ENCODE data around the gene ANKRD2. TPM values are rescaled to one million over a fixed set of nuclear protein-coding genes. Genes with fewer than 3 reads are reported as not detected.
"Not testable (repeated sequence)": the region's sequence is repeated elsewhere in the genome, so short reads cannot be mapped to it uniquely, and the experiment has no call there.

Gene ANKRD2
- polyA plus RNA-seq, 1 donor = 0.13 TPM

DNA sequence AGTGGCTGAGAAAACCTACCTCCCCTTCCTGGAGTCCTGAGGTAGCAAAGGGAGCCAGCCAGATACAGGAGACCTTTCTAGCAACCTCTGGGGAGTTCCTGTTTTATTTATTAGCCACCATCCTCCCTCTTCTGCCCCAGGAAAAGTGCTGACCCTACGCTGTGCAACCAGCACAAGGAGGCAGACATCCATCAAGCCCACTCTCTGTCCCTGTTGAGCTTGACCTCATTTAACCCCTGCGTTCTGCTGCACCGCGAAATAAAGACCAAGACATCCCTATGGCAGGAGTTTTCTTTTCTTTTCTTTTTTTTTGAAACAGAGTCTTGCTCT lies 25.3 kb upstream of the ANKRD2 start:
- H3K4me3 ChIP-seq (ENCODE audit: low read length) = no peak overlapping the region
- H3K36me3 ChIP-seq (ENCODE audit: control insufficient read depth, insufficient read depth, low read length) = no peaks in the 10 kb centered on the region
- H3K27ac ChIP-seq (ENCODE audit: low read length) = no peak overlapping the region
- no peaks in the 10 kb centered on the region for H3K27me3 ChIP-seq (ENCODE audit: control insufficient read depth, insufficient read depth, low read length)
- H3K9me3 ChIP-seq (ENCODE audit: control insufficient read depth, low read depth, low read length) = no peaks in the 10 kb centered on the region
- H3K4me1 ChIP-seq (ENCODE audit: control insufficient read depth, insufficient read depth, low read length) = peaks cover 3% of the 10 kb centered on the region
- no peak for DNase-seq
- WGBS (ENCODE audit: insufficient coverage, low lambda C conversion rate) = no CpG with 5 or more reads among the region's 4 CpGs

DNA sequence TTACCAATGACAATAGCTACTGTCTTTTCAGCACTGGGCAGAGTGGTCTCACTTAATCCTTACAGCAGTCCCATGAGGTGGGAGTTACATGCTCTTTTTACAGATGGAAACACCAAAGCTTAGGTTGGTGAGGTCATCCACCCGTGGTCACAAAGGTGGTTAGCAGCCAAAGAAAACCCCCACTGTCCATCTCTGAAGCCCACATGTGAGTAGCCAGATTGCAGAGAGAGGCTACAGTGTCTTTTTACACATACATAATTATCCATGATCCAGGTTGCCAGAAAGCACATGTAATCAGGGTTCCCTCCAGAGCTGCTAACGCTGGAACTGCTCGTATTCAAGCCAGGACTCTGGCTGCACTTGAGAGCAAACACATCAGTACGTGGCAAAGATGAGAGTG lies 24.6 kb upstream of the ANKRD2 start:
- H3K4me3 ChIP-seq (ENCODE audit: low read length) = no peak overlapping the region
- no peak for DNase-seq
- WGBS (ENCODE audit: insufficient coverage, low lambda C conversion rate) = 67% methylated on average over 1 of the region's 4 CpGs
- H3K27ac ChIP-seq (ENCODE audit: low read length) = no peak overlapping the region
- H3K9me3 ChIP-seq (ENCODE audit: control insufficient read depth, low read depth, low read length) = no peaks in the 10 kb centered on the region
- H3K4me1 ChIP-seq (ENCODE audit: control insufficient read depth, insufficient read depth, low read length) = peaks cover 3% of the 10 kb centered on the region
- H3K36me3 ChIP-seq (ENCODE audit: control insufficient read depth, insufficient read depth, low read length) = no peaks in the 10 kb centered on the region
- H3K27me3 ChIP-seq (ENCODE audit: control insufficient read depth, insufficient read depth, low read length) = no peaks in the 10 kb centered on the region

DNA sequence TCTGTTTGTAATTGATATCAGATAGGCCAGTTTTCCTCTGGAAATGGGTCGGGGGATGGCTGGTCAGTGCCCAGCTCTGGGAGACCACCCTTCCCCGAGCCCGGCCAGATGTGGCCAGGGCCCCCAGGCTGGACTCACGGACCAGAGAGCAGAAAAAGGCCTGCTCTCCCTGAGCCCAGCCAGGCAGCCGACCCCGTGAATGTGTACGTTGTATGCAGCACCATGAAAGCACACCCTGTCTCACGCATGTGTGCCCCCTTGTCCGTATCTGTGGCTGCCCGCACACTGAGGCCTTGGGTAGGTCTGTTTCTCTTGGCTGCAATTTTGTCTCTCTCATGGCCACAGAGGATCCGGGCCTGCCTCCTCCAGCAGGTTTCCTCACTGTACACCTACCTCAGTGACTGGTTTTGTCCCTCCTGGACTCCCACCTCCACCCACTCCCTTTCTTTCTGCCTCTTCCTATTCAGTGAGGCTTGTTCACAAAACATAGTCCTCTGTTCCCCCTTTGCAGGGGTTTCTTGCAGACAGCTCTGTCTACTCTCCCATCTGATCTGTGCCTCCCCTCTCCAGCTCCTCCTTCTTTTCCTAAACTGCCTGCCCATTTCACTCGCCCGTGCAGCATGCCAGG lies 23.6 kb upstream of the ANKRD2 start:
- Histone ChIP-seq H3K36me3 (ENCODE audit: control insufficient read depth, insufficient read depth, low read length) (no peaks in the 10 kb centered on the region), H3K4me3 (ENCODE audit: low read length) (no peak overlapping the region), H3K4me1 (ENCODE audit: control insufficient read depth, insufficient read depth, low read length) (peaks cover 3% of the 10 kb centered on the region), H3K27ac (ENCODE audit: low read length) (no peak overlapping the region), H3K9me3 (ENCODE audit: control insufficient read depth, low read depth, low read length) (no peaks in the 10 kb centered on the region), H3K27me3 (ENCODE audit: control insufficient read depth, insufficient read depth, low read length) (no peaks in the 10 kb centered on the region)
- DNase-seq = no peak
- 70% methylated on average over 2 of the region's 13 CpGs for WGBS (ENCODE audit: insufficient coverage, low lambda C conversion rate)

DNA sequence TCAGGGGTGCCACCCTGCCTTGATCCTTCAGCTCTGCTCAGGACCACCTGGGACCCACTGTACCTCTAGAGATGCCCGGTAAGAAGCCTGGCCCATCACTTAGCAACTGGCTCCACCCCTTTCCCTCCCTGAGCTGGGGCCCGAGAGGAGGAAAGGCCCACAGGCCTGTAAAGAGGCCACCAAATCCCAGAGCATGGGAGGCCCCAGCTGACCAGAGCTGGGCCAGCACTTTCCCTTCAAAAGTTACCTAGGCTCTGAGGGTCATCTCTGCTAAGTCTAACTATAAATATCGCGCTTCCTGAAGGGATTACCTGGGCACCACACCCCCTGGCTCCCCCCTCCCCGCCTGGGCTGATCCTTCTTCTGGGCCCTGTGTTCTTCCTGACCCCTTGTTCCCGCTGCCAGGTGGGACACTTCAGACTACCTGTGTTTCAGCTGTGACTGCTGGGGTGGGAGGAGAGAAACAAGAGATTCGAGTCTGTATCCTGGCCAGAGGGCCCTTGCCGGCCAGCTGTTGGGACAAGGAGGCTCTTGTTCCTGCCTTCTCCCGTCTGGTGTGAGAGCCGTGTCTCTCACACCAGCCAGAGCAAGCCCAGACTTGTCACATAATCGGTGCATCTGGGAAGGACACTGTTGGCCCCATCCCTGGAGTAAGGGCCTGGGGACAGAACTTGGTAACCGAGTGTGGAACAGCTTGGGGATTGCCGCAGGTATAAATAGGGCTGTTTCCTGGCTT lies 22.8 kb upstream of the ANKRD2 start:
- Histone ChIP-seq H3K9me3 (ENCODE audit: control insufficient read depth, low read depth, low read length) (no peaks in the 10 kb centered on the region), H3K27ac (ENCODE audit: low read length) (no peak overlapping the region), H3K36me3 (ENCODE audit: control insufficient read depth, insufficient read depth, low read length) (no peaks in the 10 kb centered on the region), H3K27me3 (ENCODE audit: control insufficient read depth, insufficient read depth, low read length) (no peaks in the 10 kb centered on the region), H3K4me3 (ENCODE audit: low read length) (no peak overlapping the region), H3K4me1 (ENCODE audit: control insufficient read depth, insufficient read depth, low read length) (peaks cover 3% of the 10 kb centered on the region)
- no CpG with 5 or more reads among the region's 13 CpGs for WGBS (ENCODE audit: insufficient coverage, low lambda C conversion rate)
- DNase-seq = no peak

DNA sequence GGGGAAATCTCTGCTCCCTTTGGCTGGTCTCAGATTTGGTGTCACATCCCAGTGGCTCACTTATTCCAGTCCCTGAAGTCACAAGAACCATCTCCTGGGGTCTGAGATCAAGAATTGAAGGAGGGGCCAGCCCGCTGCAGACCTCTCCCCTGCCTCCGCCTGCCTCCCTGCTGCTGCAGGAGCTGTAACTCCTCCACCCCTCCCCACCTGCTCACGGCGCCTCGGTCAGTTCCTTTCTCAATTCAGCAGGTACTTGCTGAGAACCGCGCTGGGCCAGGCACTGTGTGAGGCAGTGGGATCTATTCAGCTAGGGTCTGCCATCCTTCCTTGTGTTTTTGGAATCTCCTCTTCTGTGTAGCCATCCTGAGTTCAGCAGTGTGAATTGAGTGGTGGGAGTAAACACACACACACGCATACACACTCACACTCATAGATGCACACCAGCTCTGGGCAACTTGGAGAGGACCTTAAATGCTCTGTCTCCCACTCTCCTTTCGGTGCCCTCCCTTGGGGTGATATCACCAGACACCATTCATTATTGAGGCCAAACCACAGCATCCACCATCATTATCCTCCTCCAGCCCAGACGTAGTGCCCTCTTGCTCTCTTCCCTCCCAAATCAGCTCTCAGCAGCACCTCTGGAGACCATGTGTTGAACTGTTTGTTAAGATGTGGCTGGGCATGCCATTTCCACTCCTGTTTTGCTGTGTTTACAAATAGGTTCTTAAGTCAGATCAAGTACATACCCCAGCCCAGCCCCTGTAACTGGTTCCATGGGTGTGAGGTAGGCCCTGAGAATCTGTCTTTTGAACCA lies 22.0 kb upstream of the ANKRD2 start:
- Histone ChIP-seq H3K4me3 (ENCODE audit: low read length) (no peak overlapping the region), H3K9me3 (ENCODE audit: control insufficient read depth, low read depth, low read length) (peaks cover under 1% of the 10 kb centered on the region), H3K36me3 (ENCODE audit: control insufficient read depth, insufficient read depth, low read length) (no peaks in the 10 kb centered on the region), H3K27ac (ENCODE audit: low read length) (no peak overlapping the region), H3K27me3 (ENCODE audit: control insufficient read depth, insufficient read depth, low read length) (no peaks in the 10 kb centered on the region), H3K4me1 (ENCODE audit: control insufficient read depth, insufficient read depth, low read length) (peaks cover 3% of the 10 kb centered on the region)
- no peak for DNase-seq
- WGBS (ENCODE audit: insufficient coverage, low lambda C conversion rate) = no CpG with 5 or more reads among the region's 10 CpGs

DNA sequence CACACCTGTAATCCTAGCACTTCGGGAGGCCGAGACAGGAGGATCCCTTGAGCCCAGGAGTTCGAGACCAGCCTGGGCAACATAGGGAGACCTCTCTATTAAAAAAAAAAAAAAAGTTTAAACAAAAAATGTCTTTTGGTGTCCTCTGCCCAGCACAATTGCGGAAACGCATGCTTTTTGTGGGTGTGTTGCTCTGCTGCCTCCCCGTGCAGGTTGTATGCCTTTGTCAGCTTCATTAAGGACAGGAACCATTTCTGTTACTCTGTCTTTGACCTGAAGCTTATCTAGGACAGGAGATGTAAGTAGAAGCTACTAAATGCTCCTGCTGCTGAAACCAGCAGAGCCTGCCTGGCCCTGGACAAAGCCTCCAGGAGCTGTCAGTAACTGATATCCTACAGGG lies 21.3 kb upstream of the ANKRD2 start:
- no peak overlapping the region for H3K27ac ChIP-seq (ENCODE audit: low read length)
- DNase-seq = no peak
- H3K9me3 ChIP-seq (ENCODE audit: control insufficient read depth, low read depth, low read length) = peaks cover 3% of the 10 kb centered on the region
- no peaks in the 10 kb centered on the region for H3K36me3 ChIP-seq (ENCODE audit: control insufficient read depth, insufficient read depth, low read length)
- WGBS (ENCODE audit: insufficient coverage, low lambda C conversion rate) = no CpG with 5 or more reads among the region's 6 CpGs
- H3K4me1 ChIP-seq (ENCODE audit: control insufficient read depth, insufficient read depth, low read length) = peaks cover 3% of the 10 kb centered on the region
- H3K4me3 ChIP-seq (ENCODE audit: low read length) = no peak overlapping the region
- no peaks in the 10 kb centered on the region for H3K27me3 ChIP-seq (ENCODE audit: control insufficient read depth, insufficient read depth, low read length)

DNA sequence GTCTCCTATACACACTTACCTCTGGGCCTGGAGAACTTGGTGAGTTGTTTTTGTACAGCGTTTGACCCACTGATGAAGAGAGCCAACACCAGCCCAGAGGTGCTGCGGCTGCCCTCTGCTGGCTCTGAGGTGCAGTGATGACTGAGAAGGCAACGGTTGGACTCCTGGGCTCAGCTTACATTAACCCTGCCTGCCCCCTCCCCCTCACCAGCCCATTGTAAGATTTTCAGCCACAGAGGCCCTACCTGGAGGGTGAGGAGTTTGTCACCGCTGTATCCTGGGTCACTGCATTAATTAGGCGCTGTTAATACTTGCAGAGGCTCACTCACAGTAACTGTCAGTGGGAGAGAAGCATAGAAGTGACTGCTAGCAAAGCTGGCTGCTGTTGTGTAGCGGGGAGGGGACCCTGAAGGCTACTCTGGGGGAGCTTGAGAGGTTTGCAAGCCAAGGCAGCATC lies 19.0 kb upstream of the ANKRD2 start:
- peaks cover 3% of the 10 kb centered on the region for H3K9me3 ChIP-seq (ENCODE audit: control insufficient read depth, low read depth, low read length)
- H3K27me3 ChIP-seq (ENCODE audit: control insufficient read depth, insufficient read depth, low read length) = no peaks in the 10 kb centered on the region
- H3K27ac ChIP-seq (ENCODE audit: low read length) = no peak overlapping the region
- no peaks in the 10 kb centered on the region for H3K36me3 ChIP-seq (ENCODE audit: control insufficient read depth, insufficient read depth, low read length)
- peaks cover 3% of the 10 kb centered on the region for H3K4me1 ChIP-seq (ENCODE audit: control insufficient read depth, insufficient read depth, low read length)
- WGBS (ENCODE audit: insufficient coverage, low lambda C conversion rate) = no CpG with 5 or more reads among the region's 6 CpGs
- peak; percentile 22 to 32 for DNase-seq
- H3K4me3 ChIP-seq (ENCODE audit: low read length) = no peak overlapping the region

DNA sequence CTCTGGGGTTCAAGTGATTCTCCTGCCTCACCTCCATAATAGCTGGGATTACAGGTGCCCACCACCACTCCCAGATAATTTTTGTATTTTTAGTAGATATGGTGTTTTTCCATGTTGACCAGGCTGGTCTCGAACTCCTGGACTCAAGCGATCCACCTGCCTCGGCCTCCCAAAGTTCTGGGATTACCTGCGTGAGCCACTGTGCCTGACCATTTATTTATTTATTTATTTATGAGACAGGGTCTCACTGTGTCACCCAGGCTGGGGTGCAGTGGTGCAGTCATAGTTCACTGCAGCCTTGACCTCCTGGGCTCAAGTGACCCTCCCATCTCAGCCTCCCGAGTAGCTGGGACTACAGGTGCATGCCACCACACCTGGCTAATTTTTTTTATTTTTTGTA lies 18.2 kb upstream of the ANKRD2 start:
- not testable (repeated sequence) for H3K4me1 ChIP-seq (ENCODE audit: control insufficient read depth, insufficient read depth, low read length); H3K36me3 ChIP-seq (ENCODE audit: control insufficient read depth, insufficient read depth, low read length); H3K27ac ChIP-seq (ENCODE audit: low read length); DNase-seq; H3K27me3 ChIP-seq (ENCODE audit: control insufficient read depth, insufficient read depth, low read length); H3K9me3 ChIP-seq (ENCODE audit: control insufficient read depth, low read depth, low read length); H3K4me3 ChIP-seq (ENCODE audit: low read length)
- no CpG with 5 or more reads among the region's 5 CpGs for WGBS (ENCODE audit: insufficient coverage, low lambda C conversion rate)

DNA sequence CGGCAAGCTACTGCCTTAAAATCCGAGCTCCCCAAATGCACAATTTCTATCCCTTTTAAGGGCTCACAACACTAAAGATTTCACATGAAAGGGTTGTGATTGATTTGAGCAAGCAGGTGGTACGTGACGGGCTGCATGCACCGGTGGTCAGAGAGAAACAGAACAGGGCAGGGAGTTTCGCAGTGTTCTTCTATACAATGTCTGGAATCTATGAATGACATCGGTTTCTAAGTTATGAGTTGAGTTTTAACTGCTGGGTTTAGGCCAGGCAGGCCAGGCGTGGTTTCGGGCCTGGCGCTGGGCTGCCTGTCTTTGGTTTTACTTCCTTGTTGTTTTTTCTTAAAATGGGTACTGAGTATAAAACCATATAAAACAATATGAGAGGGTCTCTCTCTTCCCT lies 17.0 kb upstream of the ANKRD2 start:
- H3K9me3 ChIP-seq (ENCODE audit: control insufficient read depth, low read depth, low read length); H3K36me3 ChIP-seq (ENCODE audit: control insufficient read depth, insufficient read depth, low read length); H3K4me1 ChIP-seq (ENCODE audit: control insufficient read depth, insufficient read depth, low read length); H3K4me3 ChIP-seq (ENCODE audit: low read length); DNase-seq; H3K27me3 ChIP-seq (ENCODE audit: control insufficient read depth, insufficient read depth, low read length); H3K27ac ChIP-seq (ENCODE audit: low read length): not testable (repeated sequence)
- WGBS (ENCODE audit: insufficient coverage, low lambda C conversion rate) = no CpG with 5 or more reads among the region's 10 CpGs

DNA sequence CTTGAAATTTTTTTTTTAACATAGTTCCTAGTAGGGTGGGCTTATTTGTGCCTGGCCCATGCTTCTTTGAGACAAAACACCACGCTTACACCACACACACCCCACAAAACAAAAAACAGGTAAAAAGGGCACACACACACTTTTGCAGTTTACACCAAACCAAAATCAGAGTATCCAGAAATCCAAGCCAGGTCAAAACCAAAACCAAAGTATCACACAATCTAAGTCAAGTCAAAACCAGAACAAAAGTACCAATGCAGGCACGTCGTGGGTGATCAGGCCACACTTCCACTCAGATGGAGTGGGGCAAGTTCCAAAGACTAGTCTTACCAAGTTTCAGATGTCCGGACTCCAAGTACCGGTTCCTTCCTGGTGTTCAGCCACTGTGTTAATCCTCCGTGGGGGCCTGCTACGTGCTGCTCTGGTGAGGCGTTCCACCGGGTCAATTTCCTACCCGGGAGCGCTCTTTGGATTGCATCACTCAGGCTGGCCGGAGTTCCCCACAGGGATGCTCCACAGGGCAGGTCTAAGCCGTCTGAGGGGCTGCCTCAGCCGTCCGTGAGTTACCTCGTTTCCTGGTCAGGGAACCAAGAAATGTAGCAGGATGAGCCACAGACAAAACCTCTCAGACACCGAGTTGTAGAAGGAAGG lies 11.7 kb upstream of the ANKRD2 start:
- WGBS (ENCODE audit: insufficient coverage, low lambda C conversion rate) = no CpG with 5 or more reads among the region's 17 CpGs
- H3K4me3 ChIP-seq (ENCODE audit: low read length); H3K27me3 ChIP-seq (ENCODE audit: control insufficient read depth, insufficient read depth, low read length); H3K36me3 ChIP-seq (ENCODE audit: control insufficient read depth, insufficient read depth, low read length); H3K4me1 ChIP-seq (ENCODE audit: control insufficient read depth, insufficient read depth, low read length); DNase-seq; H3K27ac ChIP-seq (ENCODE audit: low read length); H3K9me3 ChIP-seq (ENCODE audit: control insufficient read depth, low read depth, low read length): not testable (repeated sequence)
